Activated CD4-positive, alpha-beta T cell treated with anti-CD3 and anti-CD28 coated beads, Interleukin-2, amount 50 U/mL, for 1 hour (primary cell): ENCODE measurements around the gene RFNG.
A peak's percentile ranks its signal among the peaks of the same experiment; 100 is the strongest.

Experiments used
- DNase-seq: peaks from one replicate; pipeline ENCODE4 v3.0.0-alpha.2; 2020

RFNG gene

DNA sequence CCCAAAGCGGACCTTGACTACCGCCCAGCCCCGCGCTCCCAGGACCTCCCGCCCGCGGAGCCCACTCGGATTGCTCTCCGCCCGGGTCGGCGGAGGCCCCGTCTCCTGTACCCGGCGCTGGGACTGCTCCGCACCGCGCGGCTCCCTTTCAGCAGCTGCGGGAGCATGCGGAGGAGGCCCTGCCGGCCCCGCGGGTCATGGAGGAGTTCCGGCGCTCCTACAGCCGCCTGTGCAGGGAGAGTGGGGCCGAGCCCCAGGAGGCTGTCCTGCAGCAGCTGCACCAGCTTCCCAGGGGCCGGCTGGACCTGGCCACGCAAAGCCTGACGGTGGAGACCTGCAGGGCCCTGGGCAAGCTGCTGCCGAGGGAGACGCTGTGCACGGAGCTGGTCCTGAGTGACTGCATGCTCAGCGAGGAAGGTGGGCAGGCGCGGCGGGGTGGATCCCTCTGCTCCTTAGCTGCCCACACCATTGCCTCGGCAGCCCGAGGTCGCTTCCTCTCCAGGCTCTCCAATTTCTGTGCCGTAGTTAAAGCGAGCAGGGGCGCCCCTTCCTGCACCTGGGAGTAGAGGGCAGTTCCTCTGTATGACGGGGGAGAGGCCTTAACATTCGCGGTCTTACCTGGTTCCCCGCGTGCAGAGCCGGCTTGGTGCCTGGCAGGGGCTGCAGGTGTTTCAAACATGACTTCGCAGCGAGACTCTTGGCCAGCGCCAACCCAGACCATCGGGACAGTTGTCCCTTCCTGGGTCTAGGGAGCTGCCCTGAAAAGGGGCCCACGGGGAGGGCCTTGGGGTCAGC, 28.0 kb downstream of the RFNG start:
- no peak for DNase-seq

DNA sequence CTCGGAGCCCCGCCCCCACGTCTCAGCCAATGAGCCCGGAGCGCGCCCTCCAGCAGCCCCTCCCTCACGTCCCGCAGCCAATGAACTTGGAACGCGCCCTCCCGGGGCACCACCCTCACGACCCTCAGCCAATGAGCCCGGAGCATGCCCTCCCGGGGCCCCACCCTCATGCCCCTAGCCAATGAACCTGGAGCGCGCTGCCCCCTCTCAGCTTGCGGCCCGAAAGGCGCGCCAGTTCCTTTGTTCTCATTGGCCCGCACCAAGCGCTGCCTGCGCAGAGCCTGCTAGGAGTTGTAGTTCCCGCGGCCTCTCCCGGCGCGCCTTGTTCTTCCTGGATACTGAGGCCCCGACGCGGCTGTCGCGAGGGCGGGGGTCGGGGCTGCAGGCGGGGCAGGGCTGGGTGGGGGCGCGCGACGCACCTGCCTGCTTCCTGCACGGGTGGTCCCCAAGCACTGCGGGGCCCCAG, 28.6 kb downstream of the RFNG start, which contains the start of gene LRRC45:
LRRC45 (plus strand) TSS at position 325 of the 466 bp plus-strand sequence. CDS start 339 bp downstream, outside the sequence.
- peak; percentile 100 for DNase-seq

DNA sequence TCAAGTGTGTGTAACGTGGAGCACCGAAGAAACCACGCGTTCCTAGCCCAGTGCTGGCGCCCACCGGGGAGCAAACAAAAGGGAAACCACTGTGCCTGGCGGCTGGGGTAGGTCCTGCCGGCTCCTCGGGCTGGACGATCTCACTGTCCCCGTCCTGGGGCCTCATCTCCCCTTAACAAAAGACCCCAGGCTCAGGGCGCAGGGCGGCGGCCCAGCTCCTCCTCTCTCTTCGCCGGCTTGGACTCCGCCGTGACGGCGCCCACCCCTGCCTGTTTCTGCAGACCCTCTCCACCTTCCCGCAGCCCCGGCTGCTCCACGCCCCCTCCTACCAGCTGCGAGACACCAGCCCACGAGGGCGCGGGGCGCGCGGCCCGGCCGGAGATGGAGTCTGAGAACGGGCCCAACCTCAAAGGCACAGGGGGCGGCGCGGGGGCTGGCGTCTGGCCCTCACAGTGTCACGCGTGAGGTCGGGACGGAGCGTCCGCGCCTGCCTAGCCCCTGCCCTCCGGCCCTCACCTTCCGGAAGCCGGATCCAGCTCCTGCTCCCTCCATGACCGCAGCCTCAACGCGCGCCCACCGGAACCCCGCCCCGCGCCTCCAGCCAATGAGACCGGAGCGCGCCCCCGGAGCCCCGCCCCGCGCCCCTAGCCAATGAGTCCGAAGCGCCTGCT, 29.2 kb downstream of the RFNG start, which contains the start of gene CENPX:
CENPX (minus strand) TSS at position 569 of the 671 bp plus-strand sequence; CDS start at position 552, 17 bp downstream.
- DNase-seq: no peak

- DNase-seq: no peak
Observed at GRCh38 chr17:82021900-82022309, 29.7 kb downstream of the RFNG start.

GRCh38 chr17:82021107-82021899, 30.3 kb downstream of the RFNG start:
- peak; percentile 60 for DNase-seq

- no peak for DNase-seq
Observed at GRCh38 chr17:82020572-82021106, 31.0 kb downstream of the RFNG start.

DNA sequence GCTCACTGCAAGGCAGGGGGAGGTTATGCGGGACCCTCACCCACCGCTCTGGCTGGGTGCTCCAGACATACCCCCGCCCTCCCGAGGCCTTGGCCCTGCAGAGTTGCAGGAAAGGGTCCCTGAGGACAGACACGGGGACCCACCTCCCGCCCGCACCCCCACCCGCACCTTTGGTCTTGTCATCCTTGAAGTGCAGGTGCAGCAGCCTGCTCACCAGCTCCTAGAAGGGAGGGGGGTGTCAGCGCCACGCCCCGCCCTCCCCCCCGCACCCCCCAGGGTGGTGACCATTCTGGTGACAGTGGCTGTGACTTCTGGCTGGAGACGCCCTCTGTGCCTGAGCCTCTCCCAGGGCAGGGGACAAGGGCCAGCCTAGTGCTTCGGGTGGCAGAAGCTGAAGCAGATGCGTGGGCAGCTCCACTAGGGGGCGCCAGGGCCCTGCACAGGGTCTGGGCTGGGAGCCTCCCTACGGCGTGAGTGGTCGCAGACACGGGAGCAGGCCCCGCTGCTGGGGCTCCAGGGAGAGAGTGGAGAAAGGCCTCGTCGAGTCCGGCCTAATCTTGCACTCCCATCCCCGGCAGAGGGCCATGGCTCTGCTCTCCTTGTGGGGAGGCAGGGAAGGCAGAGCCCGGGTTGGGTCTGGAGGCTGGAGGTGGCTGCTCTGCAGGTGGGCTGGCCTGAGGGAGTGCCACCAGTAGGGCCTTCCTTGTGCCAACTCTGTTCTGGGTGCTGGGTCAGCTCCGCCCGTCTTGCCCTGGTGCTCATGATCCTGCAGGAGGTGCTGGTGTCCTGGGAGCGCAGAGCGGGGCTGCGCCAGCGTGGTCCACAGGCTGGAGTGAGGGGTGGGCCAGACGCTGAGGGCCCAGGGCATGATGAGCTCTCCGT, 31.7 kb downstream of the RFNG start:
- DNase-seq: peak; percentile 60

- no peak for DNase-seq
Observed at GRCh38 chr17:82018989-82019689, 32.5 kb downstream of the RFNG start.

GRCh38 chr17:82018152-82018988, 33.2 kb downstream of the RFNG start:
- DNase-seq: no peak

GRCh38 chr17:82017612-82018151, 33.9 kb downstream of the RFNG start:
- DNase-seq: no peak

- no peak for DNase-seq
Observed at GRCh38 chr17:82016875-82017459, 34.6 kb downstream of the RFNG start.

GRCh38 chr17:82016061-82016874, 35.3 kb downstream of the RFNG start:
- DNase-seq: no peak

- DNase-seq: no peak
Observed at GRCh38 chr17:82015311-82015971, 36.2 kb downstream of the RFNG start.

- no peak for DNase-seq
Observed at GRCh38 chr17:82014971-82015310, 36.7 kb downstream of the RFNG start.

- DNase-seq: no peak
Observed at GRCh38 chr17:82014432-82014831, 37.2 kb downstream of the RFNG start.

GRCh38 chr17:82013772-82014321, 37.8 kb downstream of the RFNG start:
- DNase-seq: no peak

- DNase-seq: no peak
Observed at GRCh38 chr17:82013341-82013740, 38.3 kb downstream of the RFNG start.
